ENCODE results near the gene ZNF518A.

- TF ChIP-seq CTCF (IDR thresholded peaks at IDR 0.05) (no peak), EZH2 (IDR thresholded peaks at IDR 0.05; ENCODE audit: borderline replicate concordance, insufficient read depth, low read depth, low read length, poor library complexity, severe bottlenecking) (no peak)
These were observed 71.4 kb downstream of the ZNF518A start for GRCh38 chr10:96201525-96201924.
